Adrenal gland (tissue), 5 donors: Measurements from ENCODE around the gene FKTN.

Experiments
- CTCF ChIP-seq, 6 experiments: fragments of 450-650 bp in 4 of 6; fragments of 200-600 bp in 2 of 6; sonication (generic) in 1 of 6; IDR thresholded peaks; 1 replicate in 5 of 6; 2 replicates in 1 of 6; pipeline versions ENCODE4 v1.5.1 to v1.8.0; 2016 to 2021; ENCODE audit warnings: antibody characterized with exemption in 6 of 6, mild to moderate bottlenecking in 2 of 6, moderate library complexity in 1 of 6
- POLR2A ChIP-seq, 2 donors: fragments of 450-650 bp; IDR thresholded peaks; one replicate each; pipeline ENCODE4 v1.6.1; 2017; ENCODE audit warnings: antibody characterized with exemption in 2 of 2, mild to moderate bottlenecking in 2 of 2, moderate library complexity in 1 of 2
- donor health status: DM: no; HTN: no; CAD: no.

- no peak for TF ChIP-seq CTCF (IDR thresholded peaks at IDR 0.05)
- no peak for TF ChIP-seq POLR2A (IDR thresholded peaks at IDR 0.05)
Observed at GRCh38 chr9:105683688-105684275, 125.9 kb downstream of the FKTN start.
